HG03095 (cell line): ENCODE measurements around the gene AKAP6.
A peak's percentile ranks its signal among the peaks of the same experiment; 100 is the strongest.
"Not testable (repeated sequence)": the region's sequence is repeated elsewhere in the genome, so short reads cannot be mapped to it uniquely, and the experiment has no call there.

Source experiments
- ATAC-seq: cut with Tn5 transposase; IDR thresholded peaks from one replicate; pipeline ENCODE4 v1.9.1; 2021; ENCODE audit warnings: moderate library complexity; ENCODE audit not compliant: unreplicated experiment

The AKAP6 gene

DNA sequence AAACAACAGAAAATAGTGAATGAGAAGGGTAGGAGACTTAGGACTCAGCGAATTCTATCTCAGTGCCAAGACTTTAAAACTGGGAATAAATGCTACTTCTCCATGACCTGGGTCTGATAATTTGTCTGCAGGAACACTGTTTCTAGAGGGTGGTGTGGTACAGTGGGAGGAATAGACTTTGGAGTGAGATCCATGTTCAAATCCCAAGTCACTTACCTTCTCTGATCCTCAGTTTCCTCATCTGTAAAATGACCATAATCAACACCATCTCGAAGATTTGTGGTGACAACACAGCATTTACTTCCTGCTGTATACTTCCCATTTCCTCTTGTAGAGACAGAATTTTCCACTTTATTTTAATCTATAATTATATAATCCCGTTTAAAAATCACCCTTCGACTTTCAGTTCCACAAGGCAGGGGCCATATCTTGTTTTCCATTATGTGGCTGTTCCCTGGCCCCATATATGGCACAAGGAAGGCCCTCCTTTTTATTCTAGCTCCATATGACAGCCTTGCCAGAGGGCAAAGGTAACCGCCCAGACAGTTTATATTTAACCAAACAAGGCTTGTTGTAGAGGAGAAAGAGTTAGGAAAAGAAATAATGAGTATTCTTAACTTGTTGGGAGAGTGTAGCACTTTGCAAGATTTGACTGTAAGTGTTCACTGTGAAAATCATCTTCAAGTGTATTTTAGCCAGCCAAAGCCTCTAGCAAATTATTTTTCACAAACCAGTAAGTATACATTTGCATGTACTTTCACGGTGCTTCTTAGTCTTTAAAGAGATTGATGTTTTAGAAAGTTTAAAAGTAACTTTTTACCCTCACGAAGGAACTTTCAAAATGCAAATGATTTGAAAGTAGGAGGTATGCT, 243.1 kb downstream of the AKAP6 start:
- peak; percentile 59 for ATAC-seq

DNA sequence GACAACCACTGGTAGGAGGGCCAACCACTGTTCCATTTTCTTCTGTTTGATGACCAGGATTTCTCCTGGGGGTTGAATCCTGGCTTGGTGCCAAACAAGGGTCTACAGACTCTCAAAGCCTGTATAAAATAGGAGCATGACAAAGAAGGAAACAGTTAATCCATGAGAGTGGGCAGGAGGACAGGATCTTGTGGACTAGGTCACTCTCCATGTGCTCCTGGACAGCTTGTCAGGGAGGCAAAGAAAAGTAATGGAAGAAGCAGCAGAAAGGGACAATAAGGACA, 243.7 kb downstream of the AKAP6 start:
- ATAC-seq, result peak; percentile 4

DNA sequence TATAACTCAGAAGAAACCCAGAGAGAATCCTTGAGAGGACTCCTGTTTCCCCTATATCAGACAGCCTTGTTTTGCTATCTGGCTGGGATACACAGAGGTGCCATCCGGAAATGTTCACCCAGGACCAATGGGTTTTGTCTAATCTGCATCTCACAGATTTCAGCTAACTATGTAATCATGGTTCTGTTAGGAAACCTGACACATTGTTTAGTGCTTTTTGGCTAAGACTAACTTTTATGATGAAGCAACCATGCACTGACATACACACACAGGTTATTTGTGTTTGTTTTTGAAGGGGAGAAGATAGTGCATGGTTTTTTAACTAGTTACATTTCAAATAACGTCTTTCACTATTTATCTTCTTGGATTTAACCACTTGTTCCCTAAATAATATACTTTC, 245.2 kb downstream of the AKAP6 start:
- ATAC-seq, result no peak

DNA sequence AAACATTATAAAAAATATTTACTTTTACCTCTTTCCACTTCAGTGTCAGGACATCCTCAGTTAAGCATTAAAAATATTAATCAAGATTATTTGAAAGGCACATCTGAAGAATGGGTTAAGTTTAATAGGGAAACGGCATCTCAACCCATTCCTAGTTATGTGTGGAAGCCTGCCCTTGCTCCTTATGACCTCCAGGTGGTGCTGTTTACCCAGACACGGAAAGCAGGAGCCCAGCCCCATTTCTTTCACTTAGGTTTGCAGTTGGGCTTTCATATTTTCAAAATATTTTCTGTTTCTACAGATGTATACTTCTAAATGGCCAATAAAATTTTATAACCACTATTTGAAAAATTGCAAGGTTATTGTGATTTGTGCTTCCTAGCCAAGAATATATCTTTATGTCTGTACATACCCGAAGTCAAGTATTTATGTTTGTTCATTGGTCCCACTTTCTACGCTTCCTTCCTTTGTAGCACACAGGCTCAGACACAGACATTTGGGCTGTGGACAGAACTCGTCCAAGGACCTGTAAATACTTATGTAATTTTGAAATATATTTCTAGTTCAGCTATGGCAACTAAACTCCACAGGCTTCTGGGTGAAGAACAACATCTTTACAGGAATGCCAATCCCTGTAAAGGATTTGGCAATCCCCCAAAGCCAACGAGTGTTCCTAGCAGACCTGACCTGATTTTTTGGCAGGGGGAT, 247.1 kb downstream of the AKAP6 start:
- ATAC-seq, result peak; percentile 50

DNA sequence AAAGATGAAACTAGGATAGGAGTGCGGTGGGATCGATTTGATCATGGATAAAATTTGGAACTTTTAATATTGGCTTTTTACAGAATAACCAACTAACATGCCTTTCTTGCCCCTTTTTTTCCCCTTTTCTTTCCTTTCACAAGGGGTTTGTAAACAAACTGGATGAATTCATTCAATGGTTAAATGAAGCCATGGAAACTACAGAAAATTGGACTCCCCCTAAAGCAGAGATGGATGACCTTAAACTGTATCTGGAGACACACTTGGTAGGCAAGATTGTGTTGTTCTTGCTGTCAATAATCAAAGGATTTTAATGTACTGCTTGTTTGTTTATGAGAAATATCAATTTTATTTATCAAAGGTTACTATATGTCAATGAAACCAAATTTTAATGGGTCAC, 247.9 kb downstream of the AKAP6 start:
- no peak for ATAC-seq

DNA sequence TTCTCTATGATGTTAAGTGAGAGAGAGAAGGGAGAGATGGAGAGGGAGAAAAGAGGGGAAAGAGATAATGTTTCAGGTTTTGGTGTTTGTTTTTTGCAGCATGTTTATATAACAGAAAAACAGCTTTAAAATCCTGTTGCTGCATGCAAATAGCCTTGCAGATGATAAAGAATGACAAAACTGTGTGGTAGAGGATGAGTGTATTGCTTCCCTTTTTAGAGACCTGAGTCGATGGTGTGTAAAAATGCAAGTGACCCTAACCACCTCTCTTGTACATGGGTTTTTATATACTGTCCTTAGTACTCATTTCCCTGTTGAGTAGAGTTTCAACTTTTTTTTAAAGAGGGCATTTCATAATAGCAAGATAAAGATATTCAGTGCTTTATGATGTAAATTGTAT, 249.1 kb downstream of the AKAP6 start:
- ATAC-seq, result peak; percentile 75

DNA sequence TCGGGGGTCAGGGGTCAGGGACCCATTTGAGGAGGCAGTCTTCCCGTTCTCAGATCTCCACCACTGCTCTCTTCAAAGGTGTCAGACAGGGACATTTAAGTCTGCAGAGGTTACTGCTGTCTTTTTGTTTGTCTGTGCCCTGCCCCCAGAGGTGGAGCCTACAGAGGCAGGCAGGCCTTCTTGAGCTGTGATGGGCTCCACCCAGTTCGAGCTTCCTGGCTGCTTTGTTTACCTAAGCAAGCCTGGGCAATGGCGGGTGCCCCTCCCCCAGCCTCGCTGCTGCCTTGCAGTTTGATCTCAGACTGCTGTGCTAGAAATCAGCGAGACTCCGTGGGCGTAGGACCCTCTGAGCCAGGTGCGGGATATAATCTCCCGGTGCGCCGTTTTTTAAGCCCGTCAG, 254.3 kb downstream of the AKAP6 start:
- not testable (repeated sequence) for ATAC-seq

DNA sequence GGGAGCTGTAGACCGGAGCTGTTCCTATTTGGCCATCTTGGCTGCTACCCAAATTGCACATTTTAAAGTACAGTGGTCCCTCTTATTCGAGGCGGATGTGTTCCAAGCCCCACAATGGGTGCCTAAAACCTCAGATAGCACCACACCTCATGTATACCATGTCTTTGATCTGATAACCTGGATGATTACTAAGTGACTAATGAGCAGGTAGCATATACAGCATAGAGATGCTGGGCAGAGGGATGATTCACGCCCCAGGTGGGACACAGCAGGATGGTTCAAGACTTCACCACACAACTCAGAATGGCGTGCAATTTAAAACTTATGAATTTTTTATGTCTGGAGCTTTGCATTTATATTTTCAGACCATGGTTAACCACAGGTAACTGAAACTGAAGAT, 255.0 kb downstream of the AKAP6 start:
- ATAC-seq, result no peak

DNA sequence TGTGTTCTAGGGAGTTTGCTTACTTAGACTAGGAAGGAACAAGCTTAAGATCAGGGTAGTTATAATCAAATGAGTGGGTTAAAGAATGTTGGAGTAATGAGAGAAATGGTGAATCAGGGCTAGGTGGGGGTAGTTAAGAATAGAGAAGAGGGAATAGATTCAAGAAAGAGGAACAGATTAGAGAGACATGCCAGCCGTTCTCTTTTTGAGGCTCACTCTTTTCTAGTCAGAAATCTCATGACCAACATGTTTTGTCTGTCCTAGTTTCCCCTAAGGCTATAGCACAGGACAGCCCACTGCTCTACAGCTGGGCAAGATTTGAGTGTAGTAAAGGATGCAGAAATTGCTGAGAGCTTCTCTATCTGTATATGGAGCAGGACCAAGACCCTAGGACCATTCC, 258.4 kb downstream of the AKAP6 start:
- no peak for ATAC-seq

DNA sequence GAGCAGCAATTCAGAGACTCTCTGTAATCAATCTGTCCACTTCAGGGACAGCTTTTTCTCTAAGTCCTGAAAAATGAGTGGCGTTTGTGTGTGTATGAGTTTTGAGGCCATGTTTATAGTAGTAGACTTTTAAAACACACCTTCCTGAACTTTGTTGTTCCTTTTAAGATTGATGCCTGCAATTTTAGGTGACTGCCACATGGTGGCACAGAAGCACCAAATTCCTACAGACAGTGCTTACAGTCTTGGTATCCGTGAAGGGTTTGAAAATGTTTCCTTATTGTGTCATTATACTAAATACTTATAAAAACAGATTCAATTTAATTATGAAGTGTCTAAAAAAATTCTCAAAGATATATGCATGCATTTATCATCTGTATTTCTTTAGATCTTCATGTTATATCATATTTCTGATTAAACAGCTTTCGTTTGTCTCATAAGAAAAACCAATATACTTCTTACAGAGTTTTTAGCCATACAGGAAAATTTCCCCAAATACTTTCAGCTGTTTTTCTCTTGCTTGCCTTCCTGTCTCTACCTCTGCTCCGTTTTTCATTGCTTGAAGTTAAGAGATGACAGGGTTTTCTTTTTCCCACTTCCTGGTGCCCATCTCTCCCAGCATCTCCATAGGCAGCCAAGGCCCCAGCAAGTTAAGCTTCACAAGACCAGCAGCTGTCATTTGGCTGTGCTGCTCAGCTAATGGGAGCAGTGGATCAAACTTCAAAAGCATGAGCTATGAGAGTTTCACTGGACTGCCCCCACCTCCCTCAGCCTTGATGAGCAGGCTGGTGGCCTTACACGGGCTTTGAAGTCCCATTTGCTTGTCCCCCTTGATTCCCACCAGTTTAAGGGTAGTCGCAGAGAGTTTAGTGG, 259.6 kb downstream of the AKAP6 start:
- no peak for ATAC-seq

DNA sequence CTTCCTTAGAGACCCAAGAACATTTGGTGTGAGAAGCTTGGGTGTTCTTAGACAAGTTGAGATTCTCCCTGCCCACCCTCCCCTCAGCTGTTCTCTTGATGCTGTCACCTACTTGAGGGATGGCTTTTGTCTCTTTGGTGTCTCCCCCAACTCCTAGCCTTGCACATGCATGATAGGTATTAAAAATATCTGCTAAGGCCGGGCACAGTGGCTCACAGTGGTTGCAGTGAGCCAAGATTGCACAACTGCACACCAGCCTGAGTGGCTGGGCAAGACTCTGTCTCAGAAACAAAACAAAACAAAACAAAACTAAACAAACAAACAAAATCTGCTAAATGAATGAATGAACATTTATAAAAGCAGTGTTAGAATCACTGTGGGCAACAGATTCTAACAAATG, 261.1 kb downstream of the AKAP6 start:
- no peak for ATAC-seq

DNA sequence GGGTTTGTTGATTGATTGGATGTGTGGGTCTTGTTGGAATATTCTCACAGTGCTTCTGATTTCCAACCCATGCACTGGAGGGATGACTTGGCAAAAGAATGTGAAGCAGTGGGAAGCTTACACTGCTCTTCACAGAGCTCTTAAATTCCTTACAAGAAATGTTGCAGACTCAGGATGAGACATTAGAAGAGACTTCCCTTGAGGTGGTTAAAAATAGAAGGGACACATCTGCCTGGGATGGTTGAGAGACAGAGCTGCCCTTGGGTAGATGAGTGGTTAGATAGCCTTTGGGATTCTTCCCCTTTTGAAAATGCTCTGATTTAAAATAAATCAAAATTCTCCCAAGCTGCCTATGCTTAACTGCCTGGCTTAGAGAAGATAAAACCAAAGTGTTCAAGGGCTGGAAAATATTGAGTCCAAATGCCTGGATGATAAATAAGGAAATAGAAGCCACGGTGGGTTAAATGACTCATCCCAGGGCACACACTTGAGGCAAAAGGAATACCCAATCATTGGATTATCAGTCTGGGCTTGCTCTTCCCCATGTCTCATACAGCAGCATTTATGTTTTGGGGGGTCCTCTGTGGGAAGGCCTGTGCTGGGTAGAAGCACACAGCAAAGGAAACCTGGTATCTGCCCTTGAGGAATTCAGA, 264.3 kb downstream of the AKAP6 start:
- ATAC-seq, result no peak

DNA sequence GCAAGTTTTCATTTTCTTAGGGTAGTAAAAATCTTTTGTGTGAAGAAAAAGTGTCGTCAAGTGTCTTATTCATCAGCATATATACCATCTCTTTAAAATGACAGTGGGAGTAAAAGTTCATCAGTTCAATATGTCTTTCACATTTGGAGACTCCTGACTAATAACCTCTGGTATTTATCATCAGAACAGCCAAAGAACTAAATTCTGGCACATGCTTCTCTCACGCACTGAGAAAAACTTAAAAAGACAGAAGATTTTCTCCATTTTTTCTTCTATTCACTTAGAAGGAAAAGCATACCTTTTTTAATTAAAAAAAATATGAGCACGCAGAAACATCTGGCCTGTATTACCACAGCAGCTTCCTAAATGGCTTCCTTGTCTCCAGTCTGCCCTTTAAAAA, 265.7 kb downstream of the AKAP6 start:
- ATAC-seq, result no peak

DNA sequence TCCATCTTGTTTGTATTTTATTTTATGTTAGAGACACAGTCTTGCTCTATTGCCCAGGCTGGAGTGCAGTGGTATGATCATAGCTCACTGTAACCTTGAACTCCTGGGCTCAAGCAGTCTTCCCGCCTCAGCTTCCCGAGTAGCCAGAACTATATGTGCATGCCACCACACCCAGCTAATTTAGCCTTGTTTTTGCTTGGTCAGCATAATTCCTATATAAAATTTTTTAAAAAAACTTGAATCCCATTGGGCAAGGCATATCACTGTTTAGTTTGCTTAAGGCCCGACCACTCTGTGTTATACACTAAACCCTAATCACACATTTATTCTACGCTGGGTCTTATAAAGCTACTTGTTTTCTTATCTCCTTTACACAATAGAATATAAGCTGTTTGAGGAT, 266.4 kb downstream of the AKAP6 start:
- ATAC-seq, result no peak

DNA sequence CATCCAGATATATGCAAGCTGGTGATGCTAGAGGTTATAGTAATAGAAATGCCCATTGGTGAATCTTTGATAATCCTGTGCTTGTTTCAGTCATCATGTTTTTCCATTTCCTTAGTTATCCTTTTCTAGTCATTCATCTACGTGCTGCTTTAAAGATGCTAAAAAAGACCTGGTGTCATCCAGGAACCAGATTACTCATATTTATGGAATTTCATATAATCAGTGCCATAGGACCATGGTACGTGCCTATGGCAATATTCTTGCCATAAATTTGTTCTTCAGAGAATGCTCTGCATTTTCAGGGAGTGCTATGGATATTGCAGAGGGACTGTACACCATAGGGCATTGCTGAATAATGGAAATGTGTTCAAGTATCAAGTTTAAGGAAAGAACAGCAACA, 267.3 kb downstream of the AKAP6 start:
- no peak for ATAC-seq

DNA sequence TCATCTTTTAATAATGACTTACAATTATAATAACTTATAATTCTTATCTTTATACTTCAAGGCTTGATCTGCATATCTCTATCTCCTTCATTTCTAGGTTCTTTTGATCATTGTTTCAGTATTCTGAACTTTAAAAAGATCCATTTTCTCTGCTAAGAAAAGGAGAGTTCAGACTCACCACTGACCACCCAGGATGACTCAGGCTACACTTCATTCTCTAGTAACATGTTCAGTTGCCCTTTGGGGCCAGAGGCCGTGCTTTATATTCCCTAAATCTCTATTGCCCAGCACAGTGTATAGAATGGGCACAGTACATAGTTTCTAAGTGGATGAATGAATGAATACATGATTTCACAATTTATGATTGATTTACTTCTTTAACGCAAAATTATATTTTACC, 268.7 kb downstream of the AKAP6 start:
- no peak for ATAC-seq

DNA sequence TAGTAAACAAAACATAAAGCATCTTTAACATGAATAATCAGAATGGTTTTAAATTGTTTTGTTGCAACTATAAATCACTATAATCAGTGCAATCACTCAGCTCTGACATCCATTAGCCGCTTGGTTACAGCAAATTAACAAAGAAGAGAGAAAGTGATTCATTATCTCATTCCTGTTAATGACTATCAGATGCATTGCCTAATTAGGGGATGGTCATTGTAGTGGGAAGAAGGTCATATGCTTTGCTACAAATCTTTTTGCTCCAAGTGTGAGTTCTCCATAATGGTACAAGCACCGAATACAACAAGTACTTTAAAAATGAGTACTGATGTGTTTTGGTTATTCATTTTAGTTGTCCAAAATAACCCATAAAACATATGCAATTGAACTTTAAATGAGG, 272.0 kb downstream of the AKAP6 start:
- ATAC-seq, result no peak

DNA sequence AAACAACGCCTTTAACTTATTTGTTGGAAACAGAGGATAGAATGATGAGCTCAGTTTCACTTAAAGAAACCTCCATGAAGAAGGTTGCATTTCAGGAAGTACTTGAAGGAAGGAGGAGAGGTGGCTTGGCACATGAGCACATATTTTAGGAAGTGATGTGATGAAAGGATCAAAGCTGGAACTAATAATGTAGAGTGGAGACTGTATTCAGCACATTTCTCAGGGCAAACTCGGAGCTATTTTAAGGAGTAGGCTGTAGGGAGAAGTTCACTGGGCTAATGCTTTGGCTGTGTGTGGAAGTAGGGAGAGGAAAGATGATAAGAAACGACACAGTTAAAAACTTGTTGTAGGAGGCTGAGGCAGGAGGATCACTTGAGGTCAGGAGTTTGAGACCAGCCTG, 272.8 kb downstream of the AKAP6 start:
- no peak for ATAC-seq

DNA sequence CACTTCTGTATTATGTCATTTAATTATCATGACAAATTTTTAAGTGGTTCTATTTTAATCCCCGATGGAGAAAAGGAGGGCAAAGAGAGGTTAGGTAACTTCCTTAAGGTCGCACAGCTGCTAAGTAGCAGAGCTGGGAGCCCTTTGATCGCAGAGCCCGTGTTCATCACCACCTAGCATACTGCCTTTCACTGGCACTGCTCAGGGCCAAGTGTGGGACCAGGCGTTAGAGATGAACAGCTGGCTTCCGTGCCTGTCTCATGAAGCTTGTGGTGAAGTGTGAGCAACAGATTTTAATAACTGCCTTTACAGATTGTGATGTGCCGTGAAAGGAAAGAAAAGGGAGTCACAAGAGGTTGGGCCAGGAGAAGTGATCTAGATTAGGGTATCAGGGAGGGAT, 273.6 kb downstream of the AKAP6 start:
- ATAC-seq, result no peak

DNA sequence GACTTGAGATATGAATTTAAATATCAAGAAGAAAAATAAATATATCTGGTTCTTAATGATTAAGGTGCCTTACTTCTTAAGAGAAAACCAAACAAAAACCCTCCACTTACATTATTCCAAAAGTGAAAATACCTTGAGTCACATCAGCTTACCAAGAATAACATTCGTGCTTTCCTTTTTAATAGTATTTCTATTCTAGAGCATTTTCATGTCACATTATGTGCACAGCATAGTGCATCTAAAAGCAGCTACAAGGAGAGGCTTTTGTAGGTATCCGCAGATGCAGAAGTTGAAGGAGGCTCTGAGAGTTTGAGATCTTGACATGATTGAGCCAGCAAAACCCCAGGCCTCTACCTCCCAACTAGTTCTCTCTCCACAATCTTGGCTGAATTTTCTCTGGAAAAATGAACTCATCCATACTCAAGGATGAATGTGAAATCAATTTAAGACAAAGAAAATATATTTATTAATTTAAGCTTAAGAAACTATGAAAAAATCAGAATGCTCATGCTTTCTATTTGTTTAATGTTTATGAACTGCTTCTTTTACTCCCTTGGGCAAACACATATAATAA, 275.0 kb downstream of the AKAP6 start:
- ATAC-seq, result peak; percentile 72

DNA sequence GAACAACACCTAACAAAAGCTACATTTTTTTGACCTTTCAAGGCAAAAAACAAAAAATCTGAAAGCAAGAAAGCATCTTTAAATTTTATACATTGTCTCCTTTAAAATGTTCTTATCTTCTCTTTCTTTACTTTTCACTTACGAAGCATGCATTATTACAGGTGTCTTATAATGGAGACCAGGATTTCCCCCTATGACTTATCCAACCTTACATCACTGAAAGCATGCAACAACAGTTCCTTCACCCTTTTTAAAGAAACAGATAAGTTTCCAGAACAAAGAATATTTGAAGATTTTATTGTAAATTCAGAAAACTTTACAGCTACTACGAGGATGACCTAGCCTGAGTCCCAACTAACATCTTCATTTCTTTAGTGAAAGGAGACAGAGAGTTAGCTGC, 277.2 kb downstream of the AKAP6 start:
- ATAC-seq, result no peak
